HFF-Myc (cell line): ENCODE results near the gene CKB.
"Not testable (repeated sequence)": the region's sequence is repeated elsewhere in the genome, so short reads cannot be mapped to it uniquely, and the experiment has no call there.

Experiments used
- DNase-seq: peaks from one replicate; pipeline ENCODE4 v3.0.0-alpha.2; 2011; ENCODE audit warnings: low read depth; ENCODE audit errors: extremely low read depth
- H3K4me3 ChIP-seq: replicated peaks from 2 replicates; pipeline ENCODE4 v1.5.1; 2011; ENCODE audit warnings: low read depth, mild to moderate bottlenecking, control low read depth, low read length
- TF ChIP-seq, protein P1 (sequence below): IDR thresholded peaks from 2 replicates; pipeline ENCODE4 v1.5.1; 2012; ENCODE audit warnings: mild to moderate bottlenecking, low read depth, low read length, control low read depth; ENCODE audit errors: missing control alignments

CKB gene

GRCh38 chr14:103528146-103528586, 5.5 kb upstream of the CKB start:
- TF ChIP-seq, protein P1, sequence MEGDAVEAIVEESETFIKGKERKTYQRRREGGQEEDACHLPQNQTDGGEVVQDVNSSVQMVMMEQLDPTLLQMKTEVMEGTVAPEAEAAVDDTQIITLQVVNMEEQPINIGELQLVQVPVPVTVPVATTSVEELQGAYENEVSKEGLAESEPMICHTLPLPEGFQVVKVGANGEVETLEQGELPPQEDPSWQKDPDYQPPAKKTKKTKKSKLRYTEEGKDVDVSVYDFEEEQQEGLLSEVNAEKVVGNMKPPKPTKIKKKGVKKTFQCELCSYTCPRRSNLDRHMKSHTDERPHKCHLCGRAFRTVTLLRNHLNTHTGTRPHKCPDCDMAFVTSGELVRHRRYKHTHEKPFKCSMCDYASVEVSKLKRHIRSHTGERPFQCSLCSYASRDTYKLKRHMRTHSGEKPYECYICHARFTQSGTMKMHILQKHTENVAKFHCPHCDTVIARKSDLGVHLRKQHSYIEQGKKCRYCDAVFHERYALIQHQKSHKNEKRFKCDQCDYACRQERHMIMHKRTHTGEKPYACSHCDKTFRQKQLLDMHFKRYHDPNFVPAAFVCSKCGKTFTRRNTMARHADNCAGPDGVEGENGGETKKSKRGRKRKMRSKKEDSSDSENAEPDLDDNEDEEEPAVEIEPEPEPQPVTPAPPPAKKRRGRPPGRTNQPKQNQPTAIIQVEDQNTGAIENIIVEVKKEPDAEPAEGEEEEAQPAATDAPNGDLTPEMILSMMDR, result no peak
- peak overlapping the region; percentile 98 for H3K4me3 ChIP-seq
- no peak for DNase-seq

- DNase-seq, result no peak
- H3K4me3 ChIP-seq, result peak overlapping the region; percentile 98
- TF ChIP-seq, protein P1, result no peak
These were observed 4.9 kb upstream of the CKB start for GRCh38 chr14:103527408-103528145.

DNA sequence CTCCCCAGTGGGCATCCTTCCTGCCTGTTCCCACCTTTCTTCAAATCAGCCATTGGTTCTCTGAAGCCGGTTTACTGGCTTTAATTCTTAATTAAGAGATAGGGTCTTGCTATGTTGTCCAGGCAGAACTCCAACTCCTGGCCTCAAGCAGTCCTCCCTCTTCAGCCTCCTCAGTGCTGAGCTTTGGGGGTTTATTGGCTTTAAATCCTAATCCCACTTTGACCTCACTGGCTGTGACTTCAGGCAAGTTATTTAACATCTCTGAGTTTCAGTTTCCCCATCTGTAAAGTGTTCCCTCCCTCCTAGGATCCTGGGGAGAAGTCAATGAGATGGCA, 4.3 kb upstream of the CKB start:
- H3K4me3 ChIP-seq, result no peak overlapping the region
- TF ChIP-seq, protein P1, result no peak
- DNase-seq, result no peak

- TF ChIP-seq, protein P1, result no peak
- no peak overlapping the region for H3K4me3 ChIP-seq
- no peak for DNase-seq
These were observed 3.8 kb upstream of the CKB start for GRCh38 chr14:103526247-103526913.

GRCh38 chr14:103525430-103526246, 3.0 kb upstream of the CKB start:
- DNase-seq, H3K4me3 ChIP-seq: not testable (repeated sequence)

GRCh38 chr14:103524002-103524935, 1.6 kb upstream of the CKB start:
- no peak overlapping the region for H3K4me3 ChIP-seq
- TF ChIP-seq, protein P1, result no peak
- no peak for DNase-seq
